Renal pelvis (tissue), 4 donors: ENCODE data around the gene CCDC127. TPM values are rescaled to one million over a fixed set of nuclear protein-coding genes. Genes with fewer than 3 reads are reported as not detected.
"Not testable (repeated sequence)": the region's sequence is repeated elsewhere in the genome, so short reads cannot be mapped to it uniquely, and the experiment has no call there.

Source experiments
- DNase-seq: peaks from one replicate; pipeline ENCODE4 v3.0.0-alpha.2; 2013
- polyA plus RNA-seq, 3 donors: library from polyadenylated mRNA; unstranded; fragments of 120-200 nt; gene quantifications; one replicate each; pipeline ENCODE4 v1.2.1, GENCODE V29; 2013; ENCODE audit not compliant: insufficient read length in 3 of 3

Gene CCDC127
- polyA plus RNA-seq, 3 donors, result 14.3 to 19.2 (median 15.9) TPM

- DNase-seq, result no peak
Observed at GRCh38 chr5:176296-176823, 41.6 kb downstream of the CCDC127 start.

GRCh38 chr5:174876-175465, 43.0 kb downstream of the CCDC127 start:
- DNase-seq, result no peak

GRCh38 chr5:174291-174600, 43.7 kb downstream of the CCDC127 start:
- no peak for DNase-seq

- DNase-seq, result no peak
Observed at GRCh38 chr5:173392-174290, 44.3 kb downstream of the CCDC127 start.

GRCh38 chr5:172841-173251, 45.1 kb downstream of the CCDC127 start:
- DNase-seq, result no peak

- DNase-seq, result no peak
Observed at GRCh38 chr5:172421-172820, 45.5 kb downstream of the CCDC127 start.

- DNase-seq, result no peak
Observed at GRCh38 chr5:171801-172331, 46.1 kb downstream of the CCDC127 start.

GRCh38 chr5:170971-171800, 46.8 kb downstream of the CCDC127 start:
- DNase-seq, result no peak

- DNase-seq, result no peak
Observed at GRCh38 chr5:169728-170094, 48.2 kb downstream of the CCDC127 start.

GRCh38 chr5:169071-169727, 48.8 kb downstream of the CCDC127 start:
- DNase-seq, result no peak

GRCh38 chr5:167982-168660, 49.8 kb downstream of the CCDC127 start:
- DNase-seq, result no peak

- DNase-seq, result no peak
Observed at GRCh38 chr5:167511-167910, 50.4 kb downstream of the CCDC127 start.

GRCh38 chr5:166441-167372, 51.2 kb downstream of the CCDC127 start:
- no peak for DNase-seq

- not testable (repeated sequence) for DNase-seq
Observed at GRCh38 chr5:164783-165182, 53.2 kb downstream of the CCDC127 start.

GRCh38 chr5:164244-164643, 53.7 kb downstream of the CCDC127 start:
- no peak for DNase-seq

- no peak for DNase-seq
Observed at GRCh38 chr5:163841-164240, 54.1 kb downstream of the CCDC127 start.

- no peak for DNase-seq
Observed at GRCh38 chr5:163338-163620, 54.7 kb downstream of the CCDC127 start.

GRCh38 chr5:162565-163337, 55.2 kb downstream of the CCDC127 start:
- DNase-seq, result no peak

- no peak for DNase-seq
Observed at GRCh38 chr5:162190-162564, 55.8 kb downstream of the CCDC127 start.

- DNase-seq, result no peak
Observed at GRCh38 chr5:161803-162110, 56.2 kb downstream of the CCDC127 start.
